Mesendoderm (in vitro differentiated cells): ENCODE data around the gene AMPD2. TPM values are rescaled to one million over a fixed set of nuclear protein-coding genes. Genes with fewer than 3 reads are reported as not detected.
"Not testable (repeated sequence)": the region's sequence is repeated elsewhere in the genome, so short reads cannot be mapped to it uniquely, and the experiment has no call there.

ENCODE experiments used
- DNase-seq: peaks from one replicate; pipeline ENCODE4 v3.0.0; 2013
- H2AK5ac ChIP-seq: 2 replicates; pipeline ENCODE4 v1.6.1; 2013; ENCODE audit warnings: low read length, inconsistent platforms
- H2BK120ac ChIP-seq: 2 replicates; pipeline ENCODE4 v1.6.1; 2013; ENCODE audit warnings: low read depth, mild to moderate bottlenecking, low read length, moderate library complexity, mixed read lengths
- H2BK15ac ChIP-seq: replicated peaks from 2 replicates; pipeline ENCODE4 v1.6.1; 2013; ENCODE audit warnings: low read depth, mild to moderate bottlenecking, moderate library complexity
- H2BK5ac ChIP-seq: 2 replicates; pipeline ENCODE4 v1.6.1; 2013; ENCODE audit warnings: low read length, inconsistent platforms
- H3K18ac ChIP-seq: 2 replicates; pipeline ENCODE4 v1.6.1; 2013; ENCODE audit warnings: mild to moderate bottlenecking, low read length, mixed read lengths
- H3K23ac ChIP-seq: one replicate; pipeline ENCODE4 v1.6.1; 2013; ENCODE audit warnings: low read length
- H3K27ac ChIP-seq: 2 replicates; pipeline ENCODE4 v1.5.1; 2013; ENCODE audit warnings: low read depth, mild to moderate bottlenecking, inconsistent platforms, low read length, moderate library complexity
- H3K27me3 ChIP-seq: 2 replicates; pipeline ENCODE4 v1.6.1; 2013; ENCODE audit warnings: low read length, control low read depth, mild to moderate bottlenecking, inconsistent platforms; ENCODE audit not compliant: insufficient read depth, poor library complexity
- H3K36me3 ChIP-seq: 2 replicates; pipeline ENCODE4 v1.6.1; 2013; ENCODE audit warnings: low read length, inconsistent platforms; ENCODE audit not compliant: control insufficient read depth, insufficient read depth
- H3K4ac ChIP-seq: one replicate; pipeline ENCODE4 v1.6.1; 2013; ENCODE audit warnings: low read depth, mild to moderate bottlenecking, low read length, moderate library complexity
- H3K4me1 ChIP-seq: 2 replicates; pipeline ENCODE4 v1.6.1; 2013; ENCODE audit warnings: low read depth, low read length, inconsistent platforms; ENCODE audit not compliant: control insufficient read depth
- H3K4me2 ChIP-seq: 2 replicates; pipeline ENCODE4 v1.6.1; 2013; ENCODE audit warnings: low read length
- H3K4me3 ChIP-seq: 2 replicates; pipeline ENCODE4 v1.5.1; 2013; ENCODE audit warnings: mild to moderate bottlenecking, low read length
- H3K56ac ChIP-seq: one replicate; pipeline ENCODE4 v1.6.1; 2013; ENCODE audit warnings: low read length
- H3K79me1 ChIP-seq: 2 replicates; pipeline ENCODE4 v1.6.1; 2013; ENCODE audit warnings: low read length, inconsistent platforms
- H3K79me2 ChIP-seq: 2 replicates; pipeline ENCODE4 v1.6.1; 2013; ENCODE audit warnings: mild to moderate bottlenecking, low read length; ENCODE audit not compliant: control insufficient read depth, insufficient read depth
- H3K9ac ChIP-seq: 2 replicates; pipeline ENCODE4 v1.6.1; 2013; ENCODE audit warnings: low read length, inconsistent platforms
- H4K5ac ChIP-seq: one replicate; pipeline ENCODE4 v1.6.1; 2013; ENCODE audit warnings: low read length
- H4K8ac ChIP-seq: one replicate; pipeline ENCODE4 v1.6.1; 2013; ENCODE audit warnings: low read depth, mild to moderate bottlenecking, control low read depth, low read length, moderate library complexity
- WGBS: extraction: QIAGEN DNeasy Blood & Tissue Kit; methylation state at CpG from one replicate; pipeline ENCODE4 v1.1.7; 2013; ENCODE audit warnings: low lambda C conversion rate, missing lambda C conversion rate; ENCODE audit not compliant: insufficient coverage; ENCODE audit errors: extremely low coverage; 5-methylcytosine and 5-hydroxymethylcytosine counted together
- small RNA-seq: library from polyadenylated mRNA; stranded (forward); fragments of <200 nt; extraction: miRNeasy Mini kit (QIAGEN cat#:217004); gene quantifications from one replicate; pipeline ENCODE3, GENCODE V24; 2013; ENCODE audit not compliant: insufficient read depth

Gene AMPD2

GRCh38 chr1:109673861-109674260 is 54.2 kb downstream of the AMPD2 start:
- H2BK15ac ChIP-seq, H3K9ac ChIP-seq, DNase-seq, H2BK5ac ChIP-seq, H3K36me3 ChIP-seq, H3K18ac ChIP-seq, H2BK120ac ChIP-seq, H3K56ac ChIP-seq, H3K27ac ChIP-seq, H3K4ac ChIP-seq, H3K27me3 ChIP-seq, H4K8ac ChIP-seq, H3K79me1 ChIP-seq, H3K4me3 ChIP-seq, H3K79me2 ChIP-seq, H4K5ac ChIP-seq, H3K4me1 ChIP-seq, H3K23ac ChIP-seq, H3K4me2 ChIP-seq, H2AK5ac ChIP-seq: not testable (repeated sequence)
- WGBS, result no CpG with 5 or more reads among the region's 2 CpGs

GRCh38 chr1:109676683-109677381 is 57.2 kb downstream of the AMPD2 start:
- H2BK5ac ChIP-seq, H4K8ac ChIP-seq, H3K4me3 ChIP-seq, DNase-seq, H3K18ac ChIP-seq, H3K23ac ChIP-seq, H3K9ac ChIP-seq, H3K27me3 ChIP-seq, H3K56ac ChIP-seq, H4K5ac ChIP-seq, H2BK120ac ChIP-seq, H3K36me3 ChIP-seq, H3K4me2 ChIP-seq, H2BK15ac ChIP-seq, H3K79me2 ChIP-seq, H3K27ac ChIP-seq, H3K4me1 ChIP-seq, H2AK5ac ChIP-seq, H3K79me1 ChIP-seq, H3K4ac ChIP-seq: not testable (repeated sequence)
- no CpG with 5 or more reads among the region's 3 CpGs for WGBS

- Histone ChIP-seq H3K27me3 (no peaks in the 10 kb centered on the region), H2BK5ac (no peak overlapping the region), H2AK5ac (no peak overlapping the region), H3K18ac (no peak overlapping the region), H3K79me2 (no peaks in the 10 kb centered on the region), H2BK120ac (no peak overlapping the region), H3K4ac (no peak overlapping the region), H3K4me2 (no peak overlapping the region), H3K23ac (no peak overlapping the region), H3K4me3 (no peak overlapping the region), H2BK15ac (no peak overlapping the region), H3K27ac (no peak overlapping the region), H4K5ac (no peak overlapping the region), H3K36me3 (no peaks in the 10 kb centered on the region), H3K4me1 (no peaks in the 10 kb centered on the region), H3K79me1 (no peaks in the 10 kb centered on the region), H4K8ac (no peak overlapping the region), H3K56ac (no peak overlapping the region), H3K9ac (no peak overlapping the region)
- no CpG with 5 or more reads among the region's 3 CpGs for WGBS
- DNase-seq, result no peak
Measured at GRCh38 chr1:109677459-109677858, 57.8 kb downstream of the AMPD2 start.

- H3K36me3 ChIP-seq, H2BK15ac ChIP-seq, H3K18ac ChIP-seq, H3K27ac ChIP-seq, H3K79me1 ChIP-seq, H3K4me1 ChIP-seq, H3K4me3 ChIP-seq, H3K9ac ChIP-seq, DNase-seq, H2BK5ac ChIP-seq, H3K4ac ChIP-seq, H2BK120ac ChIP-seq, H3K56ac ChIP-seq, H4K5ac ChIP-seq, H3K23ac ChIP-seq, H2AK5ac ChIP-seq, H3K27me3 ChIP-seq, H3K79me2 ChIP-seq, H4K8ac ChIP-seq, H3K4me2 ChIP-seq: not testable (repeated sequence)
- no CpG with 5 or more reads among the region's 2 CpGs for WGBS
Measured at GRCh38 chr1:109678637-109679036, 59.0 kb downstream of the AMPD2 start.

Small RNAs within 50 kb of the gene (small RNA-seq; reads per million reads assigned to genes)
- gene RNU6V, result not detected
